GM21381 (cell line): Measurements from ENCODE around the gene CYP19A1.
A peak's percentile ranks its signal among the peaks of the same experiment; 100 is the strongest.

Source experiments
- ATAC-seq: cut with Tn5 transposase; IDR thresholded peaks from one replicate; pipeline ENCODE4 v1.9.1; 2021; ENCODE audit warnings: mild to moderate bottlenecking, moderate library complexity; ENCODE audit not compliant: unreplicated experiment

CYP19A1 gene

DNA sequence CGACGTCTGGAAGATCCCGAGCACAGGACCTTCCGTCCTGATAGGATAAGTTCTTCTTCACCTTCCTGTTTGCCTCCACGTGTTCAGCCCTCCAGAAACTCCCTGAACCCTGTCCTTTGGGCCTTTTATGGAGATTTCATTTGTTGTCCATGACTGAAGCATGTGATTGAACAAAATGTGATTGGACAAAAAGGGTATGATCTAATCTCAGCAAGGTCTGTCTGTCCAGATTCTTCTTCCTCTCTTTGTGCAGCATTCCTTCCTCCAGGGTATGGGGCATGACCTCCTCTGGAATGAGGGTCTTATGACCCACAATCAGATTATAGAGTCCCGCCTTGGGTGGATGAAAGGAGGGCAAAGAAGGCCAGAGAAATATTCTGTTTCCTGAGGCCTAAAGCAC lies at the start of gene CYP19A1:
TSS of gene CYP19A1 (minus strand) at position 101 of the 400 bp plus-strand sequence. CDS start 95,684 bp downstream, outside the sequence.
- no peak for ATAC-seq

DNA sequence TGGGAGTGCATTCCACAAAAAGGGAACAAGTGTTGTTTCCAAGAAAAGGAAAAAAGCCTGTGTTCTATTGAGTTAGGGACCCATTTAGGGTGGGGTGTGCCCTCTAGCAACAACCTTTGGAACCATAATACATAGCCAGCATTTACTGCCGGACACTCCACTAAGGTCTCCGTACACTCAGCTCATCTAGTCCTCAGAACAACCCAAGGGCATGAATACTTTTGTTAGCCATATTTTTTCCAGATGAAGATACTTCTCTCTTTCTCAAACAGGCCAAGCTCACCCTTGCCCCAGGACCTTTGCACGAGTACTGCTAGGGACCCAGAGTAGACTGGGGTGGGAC lies 49.3 kb upstream of the CYP19A1 start:
- ATAC-seq: no peak

DNA sequence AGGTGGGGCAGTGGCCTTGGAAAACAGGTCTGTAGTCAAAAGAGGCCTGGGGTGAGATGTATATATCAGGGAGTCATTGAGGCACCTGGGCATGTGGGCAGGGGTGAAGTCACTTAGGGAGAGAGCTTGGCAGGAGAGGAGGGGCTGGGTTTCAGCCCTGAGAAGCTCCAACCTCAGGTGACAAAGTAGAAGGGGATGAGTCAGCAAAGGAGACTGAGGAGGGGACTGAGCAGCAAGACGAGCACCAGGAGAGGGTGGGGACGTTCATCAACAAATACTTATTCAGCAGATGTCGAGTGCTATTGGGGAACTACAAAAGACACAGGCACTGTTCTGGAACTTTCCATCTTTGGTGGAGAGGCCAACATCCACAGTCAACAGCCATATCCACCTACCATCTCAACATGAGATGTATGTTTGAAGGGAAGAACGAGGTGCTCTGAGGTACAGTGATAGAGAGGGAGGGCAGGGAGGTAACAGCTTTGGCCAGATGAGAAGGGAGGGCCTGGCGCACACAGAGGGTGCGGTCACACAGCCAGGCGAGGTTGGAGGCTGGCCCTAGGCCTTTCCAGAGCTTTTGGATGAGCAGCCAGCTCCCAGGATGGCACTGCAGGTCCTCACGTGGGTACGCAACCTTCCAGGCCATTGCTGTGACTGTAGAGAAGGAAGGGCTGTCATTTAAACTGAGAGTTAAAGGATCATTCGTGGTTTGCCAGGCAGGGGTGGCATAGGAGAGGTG lies 48.7 kb upstream of the CYP19A1 start:
- ATAC-seq: no peak

DNA sequence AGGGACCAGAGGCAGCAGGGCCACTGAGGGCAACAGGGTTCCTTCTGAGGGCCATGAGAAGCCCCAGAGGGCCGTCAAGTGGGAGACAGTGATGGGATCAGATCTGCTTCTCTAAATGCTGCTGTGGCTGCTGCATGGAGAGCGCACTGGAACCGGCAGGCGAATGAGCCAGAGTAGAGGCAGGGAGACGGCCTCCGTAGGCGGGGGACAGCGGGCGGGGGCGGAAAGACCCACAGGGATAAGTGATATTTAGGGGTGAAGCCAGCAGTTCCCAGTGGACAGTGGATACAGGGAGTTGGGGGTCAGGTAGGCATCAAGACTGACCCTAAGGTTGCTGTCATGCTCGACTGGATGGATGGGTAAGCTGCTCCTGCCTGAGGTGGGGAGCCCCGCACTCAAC lies 48.1 kb upstream of the CYP19A1 start:
- ATAC-seq: no peak

DNA sequence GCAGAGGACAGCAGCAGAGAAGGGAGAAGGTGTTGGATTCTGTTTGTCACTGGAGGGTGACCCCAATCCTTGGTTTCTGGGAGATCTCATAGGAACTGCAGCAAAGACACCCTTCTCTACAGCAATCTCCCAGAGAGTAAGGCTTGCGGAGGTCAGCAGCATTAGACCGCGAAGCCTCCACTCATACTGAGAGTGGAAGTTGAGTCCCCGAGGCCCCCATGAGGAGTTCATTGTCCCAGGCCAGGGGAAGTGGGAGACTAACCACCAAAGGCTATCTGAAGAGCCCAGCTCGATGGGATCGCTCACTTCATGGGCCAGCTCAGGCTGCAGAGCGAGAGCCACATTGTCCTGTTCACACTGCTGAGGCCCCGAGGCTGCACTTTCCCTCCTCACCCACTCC lies 47.6 kb upstream of the CYP19A1 start:
- ATAC-seq: no peak

DNA sequence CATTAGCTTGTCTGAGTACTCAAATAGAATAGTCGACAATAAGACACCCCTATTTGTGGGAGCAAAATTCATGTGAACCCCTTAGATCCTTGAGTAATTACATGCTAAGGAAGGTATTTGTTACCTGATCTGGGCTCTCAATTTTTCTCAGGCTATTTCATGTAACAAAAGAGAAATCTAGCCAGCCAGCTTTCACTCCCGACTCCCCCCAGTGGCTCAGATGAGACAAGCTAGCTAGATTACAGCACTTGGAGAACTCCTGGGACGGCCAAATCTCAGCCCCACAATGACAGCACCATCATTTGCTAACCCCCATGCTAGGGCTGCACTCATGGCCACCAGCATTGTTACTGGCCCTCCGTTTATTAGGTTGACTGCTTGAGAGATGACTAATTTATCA lies 44.4 kb upstream of the CYP19A1 start:
- no peak for ATAC-seq

DNA sequence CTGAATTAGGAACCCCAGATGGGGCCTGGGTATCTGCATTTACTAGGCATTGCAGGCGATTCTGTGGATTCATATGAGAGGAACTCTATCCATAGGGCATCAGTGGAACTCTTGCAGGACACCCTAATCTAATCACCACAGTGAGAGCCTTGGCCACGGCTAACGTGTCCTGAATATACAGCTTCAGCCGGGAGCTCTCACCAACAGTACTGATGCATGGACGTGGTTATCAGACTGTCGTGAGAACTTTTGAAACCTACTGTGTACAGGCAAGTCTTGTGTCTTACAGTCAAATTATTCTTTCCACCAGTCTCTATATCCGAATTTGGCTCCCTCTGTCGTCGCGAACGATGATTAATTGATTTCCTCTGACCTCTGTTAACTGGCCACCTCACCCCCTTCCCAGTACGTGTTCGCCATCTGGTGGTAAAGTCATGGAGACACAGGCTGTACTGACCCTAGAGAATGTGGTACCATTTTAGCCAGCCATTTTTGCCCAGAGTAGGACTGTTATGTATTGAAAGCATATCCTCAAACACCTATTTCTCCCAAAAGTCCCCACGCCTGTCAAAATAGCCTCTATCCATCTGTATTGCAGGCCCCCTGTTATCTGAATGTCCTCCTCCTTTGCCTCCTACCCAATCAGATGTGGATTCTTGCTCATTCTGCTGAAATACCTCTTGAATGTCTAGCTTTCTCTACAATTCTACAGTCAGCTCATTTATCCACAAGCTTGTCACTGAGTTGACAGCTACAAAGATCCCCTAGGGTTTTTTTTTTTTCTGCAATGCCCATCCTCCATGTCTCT lies 42.8 kb upstream of the CYP19A1 start:
- ATAC-seq: peak; percentile 80

- ATAC-seq: no peak
These were observed 41.0 kb upstream of the CYP19A1 start for GRCh38 chr15:51379390-51379789.

DNA sequence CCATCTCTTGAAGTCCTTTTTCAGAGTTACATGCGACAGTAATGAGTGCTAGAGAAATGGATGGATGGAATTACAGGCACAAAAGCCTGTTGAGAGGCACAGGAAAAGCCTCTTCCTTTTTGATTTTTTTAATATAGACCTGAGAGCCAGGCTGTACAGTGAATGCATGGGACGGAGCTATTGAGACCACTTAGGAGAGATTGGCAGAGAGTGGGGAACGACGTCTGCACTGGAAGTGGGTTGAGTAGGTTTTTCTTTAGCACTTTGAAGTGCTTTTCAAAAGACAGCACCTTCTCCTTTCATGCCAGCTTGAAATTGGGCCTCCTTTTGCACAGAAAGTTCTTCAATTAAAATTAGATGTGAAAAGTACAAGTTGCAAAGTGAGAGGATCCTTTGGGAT lies 40.0 kb upstream of the CYP19A1 start:
- no peak for ATAC-seq

GRCh38 chr15:51377038-51377786 lies 38.8 kb upstream of the CYP19A1 start:
- no peak for ATAC-seq

DNA sequence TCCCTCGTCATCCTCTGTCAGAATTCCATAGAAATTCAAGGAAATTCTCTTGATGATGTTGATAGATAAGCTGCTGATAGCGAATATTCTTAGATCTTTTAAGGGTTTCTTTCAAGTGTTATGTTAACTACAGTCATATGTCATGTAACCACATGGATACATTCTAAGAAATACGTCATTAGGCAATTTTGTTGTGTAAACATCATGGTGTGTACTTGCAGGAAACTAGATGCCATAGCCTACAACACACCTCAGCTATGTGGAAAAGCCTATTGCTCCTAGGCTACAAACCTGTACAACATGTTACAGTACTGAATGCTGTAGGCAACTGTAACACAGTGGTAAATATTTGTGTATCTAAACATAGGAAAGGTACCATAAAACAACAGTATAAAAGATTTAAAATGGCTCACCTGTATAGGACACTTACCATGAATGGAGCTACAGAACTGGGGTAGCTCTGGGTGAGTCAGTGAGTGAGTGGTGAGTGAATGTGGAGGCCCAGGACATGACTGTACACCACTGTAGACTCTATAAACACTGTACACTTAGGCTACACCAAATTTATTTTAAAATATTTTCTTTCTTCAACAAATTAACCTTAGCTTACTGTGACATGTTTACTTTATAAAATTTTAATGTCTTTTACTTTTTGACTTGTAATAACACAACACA lies 37.7 kb upstream of the CYP19A1 start:
- no peak for ATAC-seq

- no peak for ATAC-seq
These were observed 35.7 kb upstream of the CYP19A1 start for GRCh38 chr15:51374131-51374530.

DNA sequence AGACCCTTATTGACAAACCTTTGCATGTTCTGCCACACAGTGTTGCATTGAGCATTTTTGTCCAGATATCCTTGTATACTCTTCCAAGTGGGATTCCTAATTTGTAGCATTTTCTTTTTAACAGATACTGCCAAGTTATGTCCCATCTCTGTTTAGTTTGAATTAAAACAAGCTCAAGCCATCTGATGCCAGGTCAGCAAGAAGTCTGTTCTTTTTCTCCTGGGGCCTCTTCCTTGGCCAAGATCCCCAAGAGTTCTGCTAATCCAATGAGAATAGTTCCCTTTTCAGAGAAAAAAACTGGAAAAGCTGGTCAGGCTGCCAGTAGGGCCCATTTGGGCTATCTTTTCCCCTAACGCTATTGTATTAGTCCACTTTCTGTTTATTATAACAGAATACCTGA lies 32.9 kb upstream of the CYP19A1 start:
- ATAC-seq: no peak

- no peak for ATAC-seq
These were observed 31.0 kb upstream of the CYP19A1 start for GRCh38 chr15:51369451-51369761.

- ATAC-seq: no peak
These were observed 30.5 kb upstream of the CYP19A1 start for GRCh38 chr15:51368751-51369450.

DNA sequence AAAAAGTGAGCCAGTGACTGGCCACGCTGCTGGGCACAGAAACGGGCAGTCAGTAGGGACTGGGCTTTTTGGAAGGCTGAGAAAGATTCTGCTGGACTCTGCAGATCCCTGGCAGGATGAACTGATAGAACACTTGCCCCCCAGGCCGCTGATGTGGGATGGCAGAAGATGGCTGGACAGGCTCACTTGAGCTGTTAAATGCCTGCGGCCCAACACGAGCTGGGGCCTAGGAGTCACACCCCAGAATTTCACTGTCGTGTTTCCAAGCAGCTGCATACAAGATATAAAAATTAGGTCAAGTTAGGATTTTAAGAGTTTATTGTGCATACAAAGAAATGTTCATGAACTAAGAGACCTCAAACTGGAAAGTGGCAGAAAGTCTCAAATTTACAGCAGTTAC lies 29.9 kb upstream of the CYP19A1 start:
- ATAC-seq: no peak

DNA sequence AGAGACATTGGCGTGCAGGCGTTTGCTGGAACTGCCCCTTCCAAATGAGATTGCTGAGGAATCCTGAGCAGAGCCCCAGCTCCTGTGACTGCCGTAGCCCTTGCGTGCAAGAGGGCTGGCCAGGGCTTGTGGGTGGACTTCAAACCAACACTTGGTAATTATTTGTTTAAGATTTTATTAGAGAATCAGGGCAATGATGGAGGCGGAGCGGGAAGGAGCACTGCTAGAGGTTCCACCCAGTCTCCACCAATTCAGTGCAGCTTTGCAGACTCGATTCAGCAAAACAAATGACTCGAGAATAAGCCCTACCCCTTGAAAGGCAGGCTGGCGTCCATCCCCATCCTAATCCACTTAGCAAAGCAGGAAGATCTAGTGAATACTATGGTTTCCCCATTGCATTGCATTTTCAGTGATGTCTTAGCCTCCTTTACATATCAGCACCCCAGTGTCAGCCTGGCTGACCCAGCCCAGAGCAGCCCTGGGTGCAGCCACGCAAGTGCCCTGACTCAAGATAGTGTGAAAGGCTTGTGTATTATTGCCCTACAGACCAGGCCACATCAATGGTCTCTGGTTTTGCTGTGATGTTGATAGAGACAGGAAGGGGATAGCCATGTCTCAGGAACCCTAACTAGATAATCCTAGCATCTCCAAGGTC lies 29.1 kb upstream of the CYP19A1 start:
- no peak for ATAC-seq

GRCh38 chr15:51366920-51367319 lies 28.5 kb upstream of the CYP19A1 start:
- no peak for ATAC-seq

DNA sequence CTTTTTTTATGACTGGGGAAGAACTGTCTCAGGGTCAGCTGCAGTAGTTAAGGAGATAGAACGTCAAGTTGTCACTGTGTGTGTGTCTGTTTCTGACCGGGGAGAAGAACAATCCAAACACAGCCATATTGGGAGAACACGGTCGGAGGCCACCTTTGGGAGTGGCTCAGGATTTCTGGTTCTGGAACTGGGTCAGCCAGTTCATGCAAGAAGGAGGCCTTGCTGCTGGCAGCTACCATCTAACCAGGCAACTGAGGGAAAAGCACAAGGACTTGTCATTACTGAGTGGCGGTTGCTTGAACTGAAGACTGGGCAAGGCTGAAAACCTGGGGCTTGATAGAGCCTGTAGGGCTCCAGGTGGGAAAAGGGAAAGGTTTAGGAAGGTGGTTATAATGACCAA lies 27.7 kb upstream of the CYP19A1 start:
- no peak for ATAC-seq

DNA sequence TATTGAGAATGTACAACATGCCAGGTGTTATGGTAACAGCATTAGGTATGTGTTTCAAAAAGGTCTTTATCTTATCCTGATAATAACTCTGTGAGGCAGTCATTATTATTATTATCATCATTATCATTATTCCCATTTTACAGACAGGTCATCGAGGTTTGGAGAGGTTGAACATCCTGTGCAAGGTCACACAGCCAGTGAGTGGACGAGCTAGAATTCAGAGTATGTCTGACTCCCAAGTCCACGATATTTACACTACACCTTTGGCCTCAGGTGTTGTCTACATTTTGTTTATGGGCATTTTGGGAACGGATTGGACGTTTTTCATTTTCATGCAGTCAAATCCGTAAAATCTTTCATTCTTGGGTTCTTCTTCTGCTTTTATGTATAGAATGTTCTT lies 27.0 kb upstream of the CYP19A1 start:
- no peak for ATAC-seq
